OCI-LY7 (cell line): ENCODE results near the gene BABAM1.

Experiments
- EZH2phosphoT487 ChIP-seq: fragments of 200-600 bp; sonication (generic); IDR thresholded peaks from 2 replicates; pipeline ENCODE4 v1.6.1; 2018; ENCODE audit warnings: low read depth, borderline replicate concordance, mild to moderate bottlenecking, mixed run types, antibody characterized with exemption, low read length, moderate library complexity, mixed read lengths
- TF ChIP-seq, protein P1 (sequence below): fragments of 200-600 bp; sonication (generic); conservative IDR thresholded peaks from 2 replicates; pipeline ENCODE4 v1.5.1; 2014; ENCODE audit warnings: mild to moderate bottlenecking, antibody characterized with exemption, low read length, moderate library complexity, mixed read lengths

GRCh38 chr19:17314007-17314593 lies 46.9 kb downstream of the BABAM1 start:
- TF ChIP-seq, protein P1, sequence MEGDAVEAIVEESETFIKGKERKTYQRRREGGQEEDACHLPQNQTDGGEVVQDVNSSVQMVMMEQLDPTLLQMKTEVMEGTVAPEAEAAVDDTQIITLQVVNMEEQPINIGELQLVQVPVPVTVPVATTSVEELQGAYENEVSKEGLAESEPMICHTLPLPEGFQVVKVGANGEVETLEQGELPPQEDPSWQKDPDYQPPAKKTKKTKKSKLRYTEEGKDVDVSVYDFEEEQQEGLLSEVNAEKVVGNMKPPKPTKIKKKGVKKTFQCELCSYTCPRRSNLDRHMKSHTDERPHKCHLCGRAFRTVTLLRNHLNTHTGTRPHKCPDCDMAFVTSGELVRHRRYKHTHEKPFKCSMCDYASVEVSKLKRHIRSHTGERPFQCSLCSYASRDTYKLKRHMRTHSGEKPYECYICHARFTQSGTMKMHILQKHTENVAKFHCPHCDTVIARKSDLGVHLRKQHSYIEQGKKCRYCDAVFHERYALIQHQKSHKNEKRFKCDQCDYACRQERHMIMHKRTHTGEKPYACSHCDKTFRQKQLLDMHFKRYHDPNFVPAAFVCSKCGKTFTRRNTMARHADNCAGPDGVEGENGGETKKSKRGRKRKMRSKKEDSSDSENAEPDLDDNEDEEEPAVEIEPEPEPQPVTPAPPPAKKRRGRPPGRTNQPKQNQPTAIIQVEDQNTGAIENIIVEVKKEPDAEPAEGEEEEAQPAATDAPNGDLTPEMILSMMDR, result no peak
- TF ChIP-seq EZH2phosphoT487, result no peak
